Germinal center (tissue), 1 donor: ENCODE measurements around the gene GEN1.

ENCODE experiments used
- DNase-seq: peaks from one replicate; pipeline ENCODE4 v3.0.0; 2012; ENCODE audit warnings: mixed read lengths, low spot score

The GEN1 gene, protein sequence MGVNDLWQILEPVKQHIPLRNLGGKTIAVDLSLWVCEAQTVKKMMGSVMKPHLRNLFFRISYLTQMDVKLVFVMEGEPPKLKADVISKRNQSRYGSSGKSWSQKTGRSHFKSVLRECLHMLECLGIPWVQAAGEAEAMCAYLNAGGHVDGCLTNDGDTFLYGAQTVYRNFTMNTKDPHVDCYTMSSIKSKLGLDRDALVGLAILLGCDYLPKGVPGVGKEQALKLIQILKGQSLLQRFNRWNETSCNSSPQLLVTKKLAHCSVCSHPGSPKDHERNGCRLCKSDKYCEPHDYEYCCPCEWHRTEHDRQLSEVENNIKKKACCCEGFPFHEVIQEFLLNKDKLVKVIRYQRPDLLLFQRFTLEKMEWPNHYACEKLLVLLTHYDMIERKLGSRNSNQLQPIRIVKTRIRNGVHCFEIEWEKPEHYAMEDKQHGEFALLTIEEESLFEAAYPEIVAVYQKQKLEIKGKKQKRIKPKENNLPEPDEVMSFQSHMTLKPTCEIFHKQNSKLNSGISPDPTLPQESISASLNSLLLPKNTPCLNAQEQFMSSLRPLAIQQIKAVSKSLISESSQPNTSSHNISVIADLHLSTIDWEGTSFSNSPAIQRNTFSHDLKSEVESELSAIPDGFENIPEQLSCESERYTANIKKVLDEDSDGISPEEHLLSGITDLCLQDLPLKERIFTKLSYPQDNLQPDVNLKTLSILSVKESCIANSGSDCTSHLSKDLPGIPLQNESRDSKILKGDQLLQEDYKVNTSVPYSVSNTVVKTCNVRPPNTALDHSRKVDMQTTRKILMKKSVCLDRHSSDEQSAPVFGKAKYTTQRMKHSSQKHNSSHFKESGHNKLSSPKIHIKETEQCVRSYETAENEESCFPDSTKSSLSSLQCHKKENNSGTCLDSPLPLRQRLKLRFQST

DNA sequence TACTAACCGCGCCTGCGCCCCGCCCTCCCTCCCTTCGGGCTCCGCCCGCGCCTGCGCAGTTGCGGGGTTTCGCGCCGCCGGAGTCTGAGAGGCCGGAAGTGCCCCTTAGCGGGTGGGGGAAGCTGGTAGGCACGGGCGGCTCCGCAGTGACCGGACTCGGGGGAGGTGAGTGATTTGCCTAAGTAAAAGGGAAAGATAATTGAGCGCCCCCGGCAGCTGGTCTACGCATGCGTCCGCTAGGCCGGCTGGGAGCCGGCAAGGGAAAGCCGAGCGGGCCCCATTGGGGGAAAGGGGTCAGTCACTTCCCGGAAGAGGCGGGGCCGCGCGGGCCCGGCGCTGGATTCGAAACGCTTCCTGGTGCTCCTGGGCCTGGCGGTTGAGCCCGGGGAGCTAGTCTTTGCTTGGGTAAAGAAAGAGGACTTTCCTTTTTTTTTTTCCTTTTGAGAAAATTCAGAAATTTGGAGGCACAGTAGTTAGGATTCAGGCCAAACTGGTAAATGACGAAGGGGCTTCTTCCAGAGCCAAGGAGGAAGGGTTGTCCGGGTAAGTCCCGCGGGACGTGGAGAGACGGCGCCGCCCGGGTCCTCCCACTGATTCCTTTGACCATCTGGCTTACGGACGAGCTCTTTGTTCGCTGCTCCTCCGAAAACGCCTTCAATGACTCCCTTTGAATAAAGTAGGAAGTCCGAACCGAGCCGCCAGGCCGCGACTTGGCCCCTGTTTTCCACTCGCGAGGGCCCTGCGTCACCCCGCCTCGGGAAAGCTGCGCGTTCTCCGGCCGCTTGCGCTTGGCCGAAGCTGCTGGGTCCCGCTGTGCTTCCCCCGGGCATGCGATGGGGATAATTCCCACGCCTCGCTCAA, at the start of gene GEN1, which contains the start of gene SMC6:
TSS of gene GEN1 (plus strand) at position 336 of the 861 bp plus-strand sequence. CDS start 5,806 bp downstream, outside the sequence.
TSS of gene SMC6 (minus strand) at position 8 of the 861 bp plus-strand sequence. CDS start 7,864 bp downstream, outside the sequence.
- DNase-seq = peak; percentile 96

DNA sequence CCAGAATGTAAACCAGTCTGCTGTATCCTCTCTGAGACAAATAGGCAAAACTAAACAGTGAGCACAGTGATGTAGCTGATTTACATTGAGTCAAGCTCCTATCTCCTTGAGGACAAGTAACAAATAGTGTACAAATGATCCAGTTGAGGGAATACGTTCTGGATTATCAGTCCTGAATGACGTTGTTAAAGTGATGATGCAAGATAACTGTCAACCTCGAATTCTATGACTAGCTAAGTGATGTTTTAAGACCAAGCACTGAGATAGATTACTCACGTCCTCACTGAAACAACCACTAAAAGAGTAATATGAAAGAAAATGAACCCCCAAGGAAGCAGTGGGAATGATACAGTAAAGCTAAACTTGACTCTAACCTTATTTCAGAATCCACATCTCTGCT, 47.1 kb upstream of the GEN1 start:
- no peak for DNase-seq

DNA sequence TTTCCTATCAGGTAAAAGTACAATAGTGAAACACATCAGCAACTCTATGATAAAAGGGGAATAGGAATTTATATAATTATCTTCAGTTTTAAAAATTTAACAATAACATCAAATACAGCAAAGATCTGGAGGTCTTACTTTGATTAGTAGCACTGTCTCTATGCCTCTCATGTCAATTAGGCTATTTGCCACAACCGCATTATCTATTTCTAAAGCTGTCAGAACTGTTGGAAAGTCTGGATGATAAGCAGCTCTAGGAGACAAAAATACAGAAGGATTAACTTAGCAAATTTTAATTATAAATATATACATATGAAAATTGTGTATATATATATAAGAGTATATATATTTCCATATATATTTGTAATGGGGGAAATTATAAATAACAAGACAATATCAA, 45.4 kb upstream of the GEN1 start:
- no peak for DNase-seq

DNA sequence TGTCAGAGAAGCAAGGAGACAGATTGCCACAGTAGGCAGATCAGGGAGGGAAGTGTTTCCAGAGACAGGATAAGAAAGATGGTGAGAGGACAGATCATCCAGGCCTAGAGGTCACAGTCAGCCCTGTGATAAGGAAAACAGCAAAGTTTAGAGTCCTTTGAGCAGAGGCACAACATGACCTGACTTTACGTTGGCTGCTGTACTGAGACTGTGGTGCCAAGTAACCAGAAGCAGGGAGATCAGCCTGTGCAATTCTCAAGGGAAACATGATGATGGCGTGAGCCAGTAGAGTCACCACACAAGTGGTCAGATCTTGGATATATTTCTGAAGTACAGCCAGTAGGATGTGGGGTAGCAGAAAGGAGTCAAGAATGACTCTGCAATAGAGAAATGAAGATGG, 44.0 kb upstream of the GEN1 start:
- DNase-seq = no peak

DNA sequence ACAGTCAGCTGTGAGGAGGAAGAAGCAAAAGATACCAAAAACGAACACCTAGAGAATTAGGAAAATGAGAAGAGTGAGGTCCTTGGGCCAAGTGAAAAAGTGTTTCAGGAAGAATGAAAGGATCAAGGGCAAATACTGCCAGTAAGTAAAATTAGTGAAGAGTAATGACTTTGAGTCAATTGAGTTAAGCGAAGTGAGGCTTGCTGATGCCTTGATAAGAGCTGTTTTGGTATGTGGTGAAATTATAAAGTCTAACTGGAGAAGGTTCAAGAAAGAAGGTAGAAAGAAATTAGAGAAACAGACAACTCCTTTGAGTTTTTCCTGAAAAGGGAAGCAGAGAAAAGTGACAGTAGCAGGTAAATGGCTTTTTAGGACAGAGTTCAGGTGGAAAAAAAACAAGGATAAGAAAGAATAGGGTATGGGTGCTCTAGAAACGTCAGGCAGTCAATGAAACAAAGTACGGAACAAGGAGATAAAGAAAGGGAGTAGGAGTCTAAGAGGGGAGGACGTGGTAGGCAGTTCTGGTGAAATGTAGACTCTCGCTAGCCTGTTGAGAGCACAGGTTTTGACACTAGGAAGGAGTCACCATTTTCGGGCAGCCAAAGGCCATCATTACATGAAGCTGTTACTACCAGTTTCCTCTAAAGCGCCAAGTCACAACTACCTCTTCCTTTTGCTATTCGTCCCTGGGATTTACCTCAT, 43.2 kb upstream of the GEN1 start:
- DNase-seq = no peak

DNA sequence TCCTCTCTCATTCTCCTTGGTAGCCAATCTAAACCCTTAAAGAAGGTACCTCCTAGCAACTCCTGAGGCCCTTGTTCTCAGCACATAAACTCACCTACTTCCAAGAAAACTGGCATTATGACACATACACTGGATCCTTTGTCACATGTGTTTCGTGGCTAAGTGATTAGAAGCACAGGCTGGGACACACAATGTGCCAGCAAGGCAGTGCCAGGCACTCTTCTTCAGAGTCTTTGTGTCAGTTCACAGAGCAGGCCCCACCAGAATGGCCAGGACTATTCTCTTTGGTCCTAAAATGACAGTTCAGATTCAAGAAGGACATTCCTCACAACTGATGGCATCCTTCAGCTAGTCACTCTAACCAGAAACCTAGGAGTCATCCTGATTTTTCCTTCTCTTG, 40.6 kb upstream of the GEN1 start:
- no peak for DNase-seq

DNA sequence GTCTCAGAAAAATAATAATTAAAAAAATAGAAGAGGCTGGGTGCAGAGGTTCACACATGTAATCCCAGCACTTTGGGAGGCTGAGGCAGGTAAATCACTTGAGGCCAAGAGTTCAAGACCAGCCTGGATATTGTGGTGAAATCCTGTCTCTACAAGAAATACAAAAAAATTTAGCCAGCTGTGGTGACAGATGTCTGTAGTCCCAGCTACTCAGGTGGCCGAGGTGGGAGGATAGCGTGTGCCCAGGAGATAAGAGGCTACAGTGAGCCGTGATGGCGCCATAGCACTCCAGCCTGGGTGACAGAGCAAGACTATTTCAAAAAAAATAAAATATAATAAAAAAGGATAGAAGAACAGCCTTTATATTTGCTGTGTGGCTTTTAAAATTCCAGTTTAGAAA, 36.3 kb upstream of the GEN1 start:
- DNase-seq = no peak

DNA sequence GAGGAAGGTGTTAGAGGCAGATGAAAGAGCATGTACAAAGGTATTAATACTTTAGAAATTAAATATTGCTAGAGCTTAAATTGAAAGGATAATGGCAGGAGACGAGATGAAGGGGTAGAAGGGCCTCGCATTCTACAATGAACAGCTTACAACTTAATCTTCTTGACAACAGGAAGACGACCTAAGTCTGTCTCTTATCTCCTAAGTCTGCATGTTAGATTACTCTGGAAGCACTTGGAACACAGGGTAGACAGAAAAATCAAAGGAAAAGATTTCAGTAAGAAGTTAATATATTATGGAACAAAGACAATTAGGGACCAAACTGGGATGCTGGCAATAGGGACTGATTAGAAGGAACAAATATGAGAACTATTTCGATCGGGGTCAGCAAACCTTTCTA, 35.2 kb upstream of the GEN1 start:
- no peak for DNase-seq

DNA sequence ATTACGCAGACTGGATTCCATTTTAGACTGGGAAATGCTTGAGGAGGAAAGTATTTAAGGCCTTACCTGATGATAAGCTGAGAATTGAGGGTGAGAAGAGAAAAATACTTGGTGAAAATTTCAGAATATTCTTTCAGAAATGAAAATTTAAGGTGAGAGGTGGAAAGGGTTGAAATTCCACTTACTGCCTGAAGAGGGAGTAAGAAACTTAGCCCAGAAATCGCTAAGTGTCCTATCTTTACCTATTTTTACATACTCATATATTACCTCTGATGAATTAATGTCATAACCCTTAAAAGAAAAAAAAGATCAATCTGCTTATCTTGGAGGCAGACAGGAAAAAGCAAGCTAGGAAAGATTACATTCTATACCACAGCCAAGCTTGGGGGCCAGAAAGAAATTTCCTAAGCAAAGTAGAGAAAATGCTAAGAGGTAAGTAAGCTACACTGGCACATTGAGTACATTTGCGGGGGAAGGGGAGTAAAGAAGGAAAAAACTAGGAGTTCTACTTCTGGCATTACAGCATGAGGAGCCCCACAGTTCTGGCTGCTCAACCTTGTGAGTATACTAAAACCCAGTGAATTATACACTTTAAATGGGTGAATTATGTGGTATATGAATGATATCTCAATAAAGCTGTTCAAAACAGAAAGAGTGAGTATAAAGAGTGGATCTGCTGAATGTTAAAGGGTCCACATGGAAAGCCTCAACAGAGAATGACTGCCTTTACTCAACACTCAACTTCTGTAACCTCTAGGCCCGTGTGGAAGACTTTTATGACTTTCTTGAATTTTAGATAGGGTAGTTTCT, 34.2 kb upstream of the GEN1 start:
- peak; percentile 31 for DNase-seq

DNA sequence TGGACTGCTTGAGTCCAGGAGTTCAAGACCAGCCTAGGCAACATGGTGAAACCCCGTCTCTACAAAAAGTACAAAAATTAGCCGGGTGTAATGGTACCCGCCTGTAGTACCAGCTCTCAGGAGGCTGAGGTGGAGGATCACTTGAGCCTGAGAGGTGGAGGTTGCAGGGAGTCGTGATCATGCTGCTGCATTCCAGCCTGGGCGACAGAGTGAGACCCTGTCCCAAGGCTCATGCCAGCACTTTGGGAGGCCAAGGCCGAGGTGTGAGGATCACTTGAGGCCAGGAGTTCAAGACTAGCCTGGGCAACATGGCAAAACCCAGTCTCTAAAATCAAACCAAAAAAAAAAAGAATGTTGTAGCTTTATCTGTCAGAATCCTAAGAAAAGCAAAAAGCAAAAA, 25.7 kb upstream of the GEN1 start:
- no peak for DNase-seq

DNA sequence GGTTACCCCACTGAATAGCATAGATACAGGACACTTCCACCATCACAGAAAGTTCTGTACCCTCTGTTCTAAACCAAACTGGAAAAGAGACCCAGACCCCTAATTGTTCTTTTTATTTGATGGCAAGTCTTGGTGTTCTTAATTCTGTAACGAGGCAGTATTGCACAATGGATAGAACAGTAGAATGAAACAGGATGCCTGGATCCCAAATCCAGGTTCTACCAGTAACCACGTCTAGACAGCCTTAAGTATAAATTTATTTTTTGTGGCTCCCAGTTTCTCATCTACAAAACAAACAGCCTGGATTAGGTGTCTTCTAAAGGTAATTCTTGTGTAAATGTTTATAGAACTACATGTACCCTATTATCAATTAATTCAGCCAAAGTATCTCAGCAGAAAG, 24.1 kb upstream of the GEN1 start:
- DNase-seq = no peak

DNA sequence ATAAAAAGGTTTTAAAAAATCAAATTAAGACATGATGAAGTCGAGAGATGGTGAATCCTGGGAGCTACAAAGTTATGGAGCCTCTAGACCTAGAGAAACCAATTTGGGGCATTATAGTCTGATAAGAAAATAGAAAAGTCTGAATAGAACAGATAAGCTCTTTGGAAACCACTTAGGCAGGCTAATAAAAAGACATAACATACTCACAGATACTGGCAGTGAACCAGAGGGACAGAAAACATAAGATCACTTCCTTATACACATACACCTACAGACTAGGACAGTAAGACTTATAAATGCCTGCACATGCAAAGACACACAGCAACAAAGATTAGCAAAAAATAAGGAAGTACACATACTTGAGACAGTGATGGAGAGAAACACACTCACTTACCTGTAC, 20.3 kb upstream of the GEN1 start:
- no peak for DNase-seq

DNA sequence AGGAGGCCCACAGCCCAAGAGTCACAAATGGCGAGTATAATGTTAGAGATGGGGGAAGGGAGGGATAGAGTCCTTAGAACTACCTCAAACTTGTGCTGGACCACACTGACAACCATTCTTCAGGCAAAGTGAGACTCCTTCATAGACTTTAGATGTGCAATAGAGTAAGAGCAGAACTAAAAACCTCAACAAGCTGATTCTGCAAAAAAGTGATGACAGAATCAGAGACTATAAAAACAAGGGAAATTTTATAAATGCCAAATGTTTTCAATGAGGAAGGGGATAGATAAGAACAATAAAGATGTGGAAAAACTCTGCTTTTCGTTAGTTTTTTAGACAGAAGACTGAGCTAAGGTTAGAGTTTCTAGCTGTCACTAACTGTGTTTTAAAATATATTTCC, 18.1 kb upstream of the GEN1 start:
- no peak for DNase-seq

DNA sequence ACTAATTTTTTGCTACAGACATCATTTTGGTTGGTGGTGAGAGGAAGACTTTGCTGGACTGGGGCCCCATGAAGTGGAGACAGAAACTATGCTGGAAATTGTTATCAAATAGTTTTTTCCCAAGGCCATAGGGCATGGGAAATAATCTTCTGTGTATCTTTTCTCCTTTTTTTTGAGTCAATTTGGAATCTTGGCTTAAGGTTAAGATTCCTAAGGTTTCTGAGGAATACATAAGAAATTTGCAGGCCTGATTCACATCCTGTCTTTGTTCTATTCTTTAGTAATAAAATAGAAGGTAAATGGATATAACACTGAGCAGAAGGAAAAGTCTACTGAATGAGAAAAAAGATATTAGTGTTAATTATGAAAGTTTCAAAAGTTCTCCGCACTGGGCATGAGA, 16.9 kb upstream of the GEN1 start:
- no peak for DNase-seq

DNA sequence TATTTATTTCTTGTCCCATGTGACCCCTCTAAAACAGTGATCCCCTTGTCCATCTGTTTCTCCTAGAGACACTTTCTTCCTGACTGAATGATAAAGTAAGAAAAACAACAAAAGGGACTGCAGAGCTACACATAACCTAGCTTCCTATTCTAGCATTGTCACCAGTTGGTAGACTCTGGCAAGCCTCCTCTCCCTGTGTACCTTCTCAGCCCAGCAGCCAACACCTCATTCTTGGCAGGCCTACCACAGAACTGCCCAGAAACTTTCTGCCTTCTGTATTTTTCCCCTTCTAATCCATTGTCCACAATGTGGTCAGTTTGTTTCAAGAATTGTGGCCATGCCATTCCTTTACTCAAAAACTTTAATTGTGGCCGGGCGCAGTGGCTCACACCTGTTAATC, 13.7 kb upstream of the GEN1 start:
- DNase-seq = no peak

DNA sequence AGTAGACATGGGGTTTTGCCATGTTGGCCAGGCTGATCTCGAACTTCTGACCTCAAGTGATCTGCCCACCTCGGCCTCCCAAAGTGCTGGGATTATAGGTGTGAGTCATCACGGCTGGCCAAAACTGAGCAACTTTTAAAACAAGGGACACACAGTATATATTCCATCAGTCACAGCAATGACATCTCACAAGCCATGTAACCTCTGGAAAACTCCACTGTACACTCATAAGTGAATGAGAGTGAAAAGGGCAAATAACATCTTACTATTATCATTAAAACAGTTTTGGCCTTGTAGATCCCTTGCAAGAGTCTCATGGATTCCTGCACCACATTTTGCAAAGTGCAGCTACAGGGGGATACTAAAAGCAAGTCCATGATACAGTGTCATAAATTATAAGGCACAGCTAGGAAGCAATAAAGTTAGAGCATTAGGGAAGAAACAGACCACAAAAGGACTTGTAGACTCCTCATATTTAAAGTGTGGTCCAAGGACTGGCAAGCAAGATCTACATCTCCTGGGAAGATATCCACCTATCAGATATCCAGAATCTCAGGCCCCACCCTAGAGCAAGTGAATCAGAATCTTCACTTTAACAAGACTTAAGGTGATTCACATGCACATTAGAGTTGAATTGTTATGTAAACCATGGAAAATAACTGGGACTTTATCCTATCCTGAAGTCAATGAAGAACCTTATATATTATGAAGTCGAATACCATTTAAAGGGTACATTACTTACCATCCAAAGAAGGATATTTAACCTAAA, 6.1 kb upstream of the GEN1 start:
- no peak for DNase-seq

DNA sequence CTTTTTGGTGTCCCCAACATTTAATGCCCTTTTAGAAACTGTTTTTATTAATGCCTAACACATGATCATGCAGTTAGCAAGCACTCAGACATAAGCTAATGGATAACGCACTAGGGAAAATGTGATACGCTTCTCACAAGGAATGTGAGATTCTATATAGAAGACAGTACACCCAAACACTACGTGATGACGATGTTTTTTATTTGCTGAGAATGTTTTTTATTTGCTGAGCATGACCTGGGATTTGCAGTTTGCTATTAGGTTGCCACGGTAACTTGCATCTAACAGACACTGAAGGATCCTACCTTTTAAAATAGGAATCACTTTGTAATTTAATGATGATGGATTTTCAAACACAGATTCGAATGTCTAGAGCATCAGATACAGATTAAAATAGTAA, 5.2 kb upstream of the GEN1 start:
- no peak for DNase-seq

DNA sequence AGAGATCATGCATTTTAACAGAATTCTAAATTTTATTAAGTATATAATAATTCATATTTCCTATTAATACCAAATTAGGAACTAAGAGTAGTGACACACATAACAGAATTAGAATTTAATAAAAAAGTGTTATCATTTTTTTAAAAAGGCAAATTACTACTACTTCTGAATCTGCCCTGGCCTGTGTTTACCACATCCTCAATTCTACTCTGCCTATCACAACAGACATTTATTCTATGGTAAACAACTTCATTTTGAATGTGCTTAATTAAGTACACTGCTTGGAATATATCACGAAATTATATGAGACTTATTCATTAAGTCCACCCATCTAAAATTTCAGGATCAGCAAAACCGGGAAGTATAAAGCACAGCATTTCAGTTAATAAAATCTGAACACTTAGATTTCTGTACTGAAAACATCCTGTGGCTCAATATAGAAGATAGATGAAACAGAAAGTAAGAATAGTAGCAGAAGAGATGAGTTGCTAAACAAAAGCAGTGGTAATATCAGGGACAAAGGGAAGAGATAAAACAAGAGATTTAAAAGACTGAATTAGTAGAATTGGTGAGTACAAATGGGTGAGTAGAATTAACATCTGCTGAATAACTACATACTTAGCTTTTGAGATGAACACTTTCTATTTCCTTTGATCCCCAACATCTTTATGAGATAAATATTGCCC, 4.0 kb upstream of the GEN1 start:
- DNase-seq = peak; percentile 33

DNA sequence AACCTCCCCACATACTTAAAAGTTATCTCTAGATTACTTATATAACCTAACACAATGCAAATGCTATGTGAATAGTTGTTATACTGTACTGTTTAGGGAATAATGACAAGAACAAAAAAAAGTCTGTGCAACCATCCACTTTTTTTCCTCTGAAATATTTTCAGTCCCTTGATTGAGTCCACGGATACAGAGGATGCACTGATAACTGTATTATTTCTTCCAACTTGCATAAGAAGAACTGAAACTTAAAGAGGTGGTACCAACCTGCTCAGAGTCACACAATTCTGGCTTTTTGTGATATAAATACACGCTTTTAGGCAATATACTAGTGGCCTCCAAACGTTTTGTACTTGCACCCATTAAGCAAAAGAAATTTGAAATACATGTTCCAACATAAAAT, 1.7 kb upstream of the GEN1 start:
- peak; percentile 20 for DNase-seq
